Fibroblast of lung (primary cell): ENCODE results near the gene SLC4A9. TPM values are rescaled to one million over a fixed set of nuclear protein-coding genes. Genes with fewer than 3 reads are reported as not detected.
A peak's percentile ranks its signal among the peaks of the same experiment; 100 is the strongest.

Experiments used
- DNase-seq, 2 donors: peaks; one replicate each; pipeline versions ENCODE4 v3.0.0 to v3.0.0-alpha.2; 2010; ENCODE audit warnings: low read depth in 2 of 2
- H2AFZ ChIP-seq: 2 replicates; pipeline ENCODE4 v1.5.1; 2012; ENCODE audit warnings: low read length, control low read depth, inconsistent platforms
- H3K27ac ChIP-seq: 2 replicates; pipeline ENCODE4 v1.5.1; 2011; ENCODE audit warnings: low read length, control low read depth; ENCODE audit not compliant: insufficient read depth
- H3K27me3 ChIP-seq: 2 replicates; pipeline ENCODE4 v1.5.1; 2011; ENCODE audit warnings: mild to moderate bottlenecking, low read length; ENCODE audit not compliant: control insufficient read depth, insufficient read depth
- H3K36me3 ChIP-seq: 2 replicates; pipeline ENCODE4 v1.5.1; 2011; ENCODE audit warnings: low read length; ENCODE audit not compliant: control insufficient read depth, insufficient read depth
- H3K4me1 ChIP-seq: 2 replicates; pipeline ENCODE4 v1.5.1; 2011; ENCODE audit warnings: low read length; ENCODE audit not compliant: control insufficient read depth, insufficient read depth; ENCODE audit errors: extremely low read depth
- H3K4me2 ChIP-seq: 2 replicates; pipeline ENCODE4 v1.5.1; 2011; ENCODE audit warnings: low read length, control low read depth; ENCODE audit not compliant: insufficient read depth; ENCODE audit errors: extremely low read depth
- H3K4me3 ChIP-seq, 4 experiments: fragments of 200-600 bp in 1 of 4; sonication (generic) in 1 of 4; replicated peaks in 1 of 4; 2 replicates each; pipeline ENCODE4 v1.5.1; 2011 to 2016; ENCODE audit warnings: low read length in 4 of 4, low read depth in 3 of 4, mild to moderate bottlenecking in 3 of 4, control low read depth in 2 of 4, inconsistent platforms in 1 of 4, mixed read lengths in 1 of 4; ENCODE audit not compliant: insufficient read depth in 1 of 4; ENCODE audit errors: control extremely low read depth in 1 of 4
- H3K79me2 ChIP-seq: 2 replicates; pipeline ENCODE4 v1.5.1; 2012; ENCODE audit warnings: mild to moderate bottlenecking, low read length, inconsistent platforms; ENCODE audit not compliant: control insufficient read depth, insufficient read depth
- H3K9ac ChIP-seq: 2 replicates; pipeline ENCODE4 v1.5.1; 2011; ENCODE audit warnings: mild to moderate bottlenecking, low read length, control low read depth; ENCODE audit not compliant: insufficient read depth
- H3K9me3 ChIP-seq: 2 replicates; pipeline ENCODE4 v1.5.1; 2012; ENCODE audit warnings: low read depth, low read length; ENCODE audit not compliant: control insufficient read depth, insufficient read depth
- H4K20me1 ChIP-seq: 2 replicates; pipeline ENCODE4 v1.5.1; 2011; ENCODE audit warnings: low read length; ENCODE audit not compliant: control insufficient read depth, insufficient read depth; ENCODE audit errors: extremely low read depth
- EZH2 ChIP-seq: IDR thresholded peaks from 2 replicates; pipeline ENCODE4 v1.5.1; 2012; ENCODE audit warnings: low read length, control low read depth, mild to moderate bottlenecking; ENCODE audit errors: missing control alignments
- polyA plus RNA-seq, 2 donors: library from polyadenylated mRNA; depleted of rRNA in 1 of 2; stranded (reverse) in 1 of 2; unstranded in 1 of 2; fragments of >200 nt; gene quantifications; 2 replicates each; pipeline ENCODE4 v1.2.1, GENCODE V29; 2011 to 2012; ENCODE audit warnings: missing spikeins in 1 of 2
- total RNA-seq: library from RNA; depleted of rRNA; stranded (reverse); fragments of >200 nt; gene quantifications from 2 replicates; pipeline ENCODE4 v1.2.1, GENCODE V29; 2014
- TF ChIP-seq, protein P1 (sequence below), 2 donors: IDR thresholded peaks in 1 of 2; conservative IDR thresholded peaks in 1 of 2; 1 replicate in 1 of 2; 2 replicates in 1 of 2; pipeline ENCODE4 v1.5.1; 2011 to 2012; ENCODE audit warnings: low read length in 2 of 2, control low read depth in 1 of 2, inconsistent platforms in 1 of 2, low read depth in 1 of 2, mild to moderate bottlenecking in 1 of 2

Gene SLC4A9
- total and polyA plus RNA-seq, 2 donors (not counting 1 experiment from before 2014, with no cell fraction given): not detected

- H3K4me2 ChIP-seq: no peak overlapping the region
- no peak overlapping the region for H3K9ac ChIP-seq
- H3K36me3 ChIP-seq: peaks cover 8% of the 10 kb centered on the region
- H4K20me1 ChIP-seq: no peaks in the 10 kb centered on the region
- no peak for DNase-seq
- H3K79me2 ChIP-seq: peaks cover 15% of the 10 kb centered on the region
- H3K9me3 ChIP-seq: no peaks in the 10 kb centered on the region
- TF ChIP-seq EZH2: no peak
- H3K4me3 ChIP-seq: no peak overlapping the region
- H2AFZ ChIP-seq: no peak overlapping the region
- no peak overlapping the region for H3K27ac ChIP-seq
- H3K4me1 ChIP-seq: peaks cover 18% of the 10 kb centered on the region
- H3K27me3 ChIP-seq: no peaks in the 10 kb centered on the region
Observed at GRCh38 chr5:140339636-140340035, 20.4 kb upstream of the SLC4A9 start.

DNA sequence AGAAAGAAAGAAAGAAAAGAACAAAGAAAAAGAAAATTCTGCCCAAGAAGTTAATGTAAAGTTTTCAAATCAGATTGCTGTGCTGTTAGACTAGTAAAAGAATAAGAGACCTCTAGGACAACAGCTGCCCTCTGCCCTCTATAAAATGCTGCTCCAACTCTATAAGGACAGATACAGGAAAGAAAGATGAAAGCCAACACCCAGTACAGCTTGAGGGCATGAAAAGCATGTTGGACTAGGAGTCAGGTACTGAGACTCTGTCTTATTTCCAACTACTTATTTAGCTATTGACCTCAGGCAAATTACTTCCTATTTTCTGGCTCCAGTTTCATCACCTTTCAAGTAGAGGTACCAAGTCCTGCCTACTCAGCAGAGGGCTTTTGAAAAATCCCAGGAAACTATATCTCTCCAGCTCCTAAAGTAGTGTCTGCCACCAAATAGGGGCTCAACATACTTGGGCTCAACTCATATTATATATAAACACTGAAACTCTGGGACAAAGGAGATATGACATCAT lies 19.3 kb upstream of the SLC4A9 start:
- DNase-seq: no peak
- H3K36me3 ChIP-seq: peaks cover 5% of the 10 kb centered on the region
- H3K27ac ChIP-seq: no peak overlapping the region

DNA sequence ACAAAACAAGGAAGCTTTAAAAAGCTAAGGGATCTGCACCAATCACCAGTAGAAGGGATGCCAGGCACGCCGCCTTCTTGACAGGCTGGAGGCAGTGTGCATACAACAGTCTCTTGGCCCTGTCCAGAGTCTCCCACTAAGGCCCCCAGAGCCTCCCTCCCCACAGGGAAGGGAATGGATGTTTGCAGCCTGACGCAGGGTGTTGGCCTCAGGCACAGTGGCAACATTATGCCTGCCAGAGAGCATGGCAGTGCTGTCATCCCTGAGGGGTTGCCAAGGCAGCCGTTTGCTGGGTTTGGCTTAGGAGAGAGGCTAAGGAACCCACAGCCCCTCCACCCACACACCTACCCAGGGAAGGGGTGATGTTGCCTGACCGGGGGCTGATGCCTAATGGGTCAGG lies 18.4 kb upstream of the SLC4A9 start:
- no peak overlapping the region for H3K4me2 ChIP-seq

More for the DNA sequence above, 19.3 kb upstream of the SLC4A9 start:
- Histone ChIP-seq H3K4me1 (peaks cover 23% of the 10 kb centered on the region), H2AFZ (no peak overlapping the region), H3K9ac (no peak overlapping the region), H3K9me3 (no peaks in the 10 kb centered on the region), H3K4me3 (no peak overlapping the region), H4K20me1 (no peaks in the 10 kb centered on the region), H3K27me3 (no peaks in the 10 kb centered on the region), H3K4me2 (no peak overlapping the region), H3K79me2 (peaks cover 24% of the 10 kb centered on the region)
- no peak for TF ChIP-seq EZH2
- TF ChIP-seq, protein P1, sequence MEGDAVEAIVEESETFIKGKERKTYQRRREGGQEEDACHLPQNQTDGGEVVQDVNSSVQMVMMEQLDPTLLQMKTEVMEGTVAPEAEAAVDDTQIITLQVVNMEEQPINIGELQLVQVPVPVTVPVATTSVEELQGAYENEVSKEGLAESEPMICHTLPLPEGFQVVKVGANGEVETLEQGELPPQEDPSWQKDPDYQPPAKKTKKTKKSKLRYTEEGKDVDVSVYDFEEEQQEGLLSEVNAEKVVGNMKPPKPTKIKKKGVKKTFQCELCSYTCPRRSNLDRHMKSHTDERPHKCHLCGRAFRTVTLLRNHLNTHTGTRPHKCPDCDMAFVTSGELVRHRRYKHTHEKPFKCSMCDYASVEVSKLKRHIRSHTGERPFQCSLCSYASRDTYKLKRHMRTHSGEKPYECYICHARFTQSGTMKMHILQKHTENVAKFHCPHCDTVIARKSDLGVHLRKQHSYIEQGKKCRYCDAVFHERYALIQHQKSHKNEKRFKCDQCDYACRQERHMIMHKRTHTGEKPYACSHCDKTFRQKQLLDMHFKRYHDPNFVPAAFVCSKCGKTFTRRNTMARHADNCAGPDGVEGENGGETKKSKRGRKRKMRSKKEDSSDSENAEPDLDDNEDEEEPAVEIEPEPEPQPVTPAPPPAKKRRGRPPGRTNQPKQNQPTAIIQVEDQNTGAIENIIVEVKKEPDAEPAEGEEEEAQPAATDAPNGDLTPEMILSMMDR (conservative IDR thresholded peaks at IDR 0.05 in 1 of 2, IDR thresholded peaks at IDR 0.05 in 1 of 2; ENCODE audit: low read depth in 1 of 2, low read length in 2 of 2): no peak

More for the DNA sequence above, 18.4 kb upstream of the SLC4A9 start:
- Histone ChIP-seq H3K4me1 (peaks cover 19% of the 10 kb centered on the region), H3K27ac (no peak overlapping the region), H3K4me3 (no peak overlapping the region), H3K36me3 (peaks cover 5% of the 10 kb centered on the region), H2AFZ (no peak overlapping the region), H3K9me3 (no peaks in the 10 kb centered on the region), H3K27me3 (no peaks in the 10 kb centered on the region), H4K20me1 (no peaks in the 10 kb centered on the region), H3K9ac (no peak overlapping the region), H3K79me2 (peaks cover 27% of the 10 kb centered on the region)
- TF ChIP-seq, protein P1 (conservative IDR thresholded peaks at IDR 0.05 in 1 of 2, IDR thresholded peaks at IDR 0.05 in 1 of 2; ENCODE audit: low read depth in 1 of 2, low read length in 2 of 2): no peak
- no peak for TF ChIP-seq EZH2
- DNase-seq: peak in 1 of 2 donors; percentile 39
